Testis (tissue), 3 donors: ENCODE results near the gene MALL. TPM values are rescaled to one million over a fixed set of nuclear protein-coding genes. Genes with fewer than 3 reads are reported as not detected.
"Not testable (repeated sequence)": the region's sequence is repeated elsewhere in the genome, so short reads cannot be mapped to it uniquely, and the experiment has no call there.

Source experiments
- DNase-seq: peaks from one replicate; pipeline ENCODE4 v3.0.0-alpha.2; 2019
- H3K27ac ChIP-seq, 2 donors: fragments of 200-600 bp; sonication (generic); one replicate each; pipeline ENCODE4 v1.5.1; 2019
- H3K27me3 ChIP-seq: fragments of 200-600 bp; sonication (generic); one replicate; pipeline ENCODE4 v1.5.1; 2019
- H3K36me3 ChIP-seq: fragments of 200-600 bp; sonication (generic); one replicate; pipeline ENCODE4 v1.5.1; 2017; ENCODE audit warnings: low read depth; ENCODE audit errors: missing control alignments
- H3K4me1 ChIP-seq: fragments of 200-600 bp; sonication (generic); one replicate; pipeline ENCODE4 v1.5.1; 2019
- H3K4me3 ChIP-seq, 2 donors: fragments of 200-600 bp; sonication (generic); one replicate each; pipeline ENCODE4 v1.5.1; 2017 to 2019
- H3K9me3 ChIP-seq: fragments of 200-600 bp; sonication (generic); one replicate; pipeline ENCODE4 v1.5.1; 2017
- CTCF ChIP-seq, 3 experiments: fragments of 450-650 bp in 2 of 3; fragments of 200-600 bp in 1 of 3; sonication (generic) in 1 of 3; IDR thresholded peaks; one replicate each; pipeline ENCODE4 v1.5.1; 2016 to 2019; ENCODE audit warnings: antibody characterized with exemption in 3 of 3, mild to moderate bottlenecking in 2 of 3, moderate library complexity in 1 of 3
- POLR2A ChIP-seq: fragments of 450-650 bp; IDR thresholded peaks from one replicate; pipeline ENCODE4 v1.6.1; 2017; ENCODE audit warnings: antibody characterized with exemption, mild to moderate bottlenecking, moderate library complexity
- WGBS, 2 donors: methylation state at CpG; one replicate each; pipeline ENCODE4 v1.1.5; 2018; 5-methylcytosine and 5-hydroxymethylcytosine counted together
- intact Hi-C: fragments of 100-400 bp; cut with DNase I; formaldehyde crosslinking; loops from one replicate; pipeline ENCODE4 v1.15.1; 2023; ENCODE audit warnings: low total_unique reads
- polyA plus RNA-seq: library from polyadenylated mRNA; stranded (reverse); fragments of 350-450 nt; fragmentation: Illumina TruSeq; extraction: RNeasy Lipid Tissue Mini Kit (QIAGEN cat#74804); gene quantifications from one replicate; pipeline ENCODE4 v1.2.3, GENCODE V29; 2014; ENCODE audit warnings: low read depth, low replicate concordance; ENCODE audit not compliant: insufficient read depth
- total RNA-seq, 2 donors: library from RNA; depleted of rRNA; stranded (reverse); fragments of >200 nt; gene quantifications; one replicate each; pipeline ENCODE4 v1.2.3, GENCODE V29; 2016

The MALL gene
- total and polyA plus RNA-seq, 3 donors from 2014 or later: 7.6 to 17.4 (median 15.0) TPM

- H3K27me3 ChIP-seq: no peaks in the 10 kb centered on the region
- TF ChIP-seq CTCF (IDR thresholded peaks at IDR 0.05) (no peak), POLR2A (no peak)
- H3K27ac ChIP-seq: no peak overlapping the region
- H3K36me3 ChIP-seq: no peaks in the 10 kb centered on the region
- 57 to 85% methylated on average over 3 to 10 of the region's 10 CpGs for WGBS, 2 donors
- DNase-seq: no peak
- intact Hi-C loops: no loop called here
- no peak overlapping the region for H3K4me3 ChIP-seq
- H3K4me1 ChIP-seq: no peaks in the 10 kb centered on the region
- no peaks in the 10 kb centered on the region for H3K9me3 ChIP-seq
Observed at GRCh38 chr2:110099471-110100225, 16.0 kb downstream of the MALL start.

GRCh38 chr2:110099038-110099425 lies 16.6 kb downstream of the MALL start:
- intact Hi-C loops: no loop called here
- no peak overlapping the region for H3K4me3 ChIP-seq
- H3K9me3 ChIP-seq: no peaks in the 10 kb centered on the region
- H3K4me1 ChIP-seq: no peaks in the 10 kb centered on the region
- H3K27ac ChIP-seq: no peak overlapping the region
- WGBS, 2 donors: 76 to 80% methylated on average over 6 of the region's 6 CpGs
- DNase-seq: no peak
- no peaks in the 10 kb centered on the region for H3K36me3 ChIP-seq
- TF ChIP-seq CTCF (IDR thresholded peaks at IDR 0.05): no peak
- no peak for TF ChIP-seq POLR2A
- no peaks in the 10 kb centered on the region for H3K27me3 ChIP-seq

DNA sequence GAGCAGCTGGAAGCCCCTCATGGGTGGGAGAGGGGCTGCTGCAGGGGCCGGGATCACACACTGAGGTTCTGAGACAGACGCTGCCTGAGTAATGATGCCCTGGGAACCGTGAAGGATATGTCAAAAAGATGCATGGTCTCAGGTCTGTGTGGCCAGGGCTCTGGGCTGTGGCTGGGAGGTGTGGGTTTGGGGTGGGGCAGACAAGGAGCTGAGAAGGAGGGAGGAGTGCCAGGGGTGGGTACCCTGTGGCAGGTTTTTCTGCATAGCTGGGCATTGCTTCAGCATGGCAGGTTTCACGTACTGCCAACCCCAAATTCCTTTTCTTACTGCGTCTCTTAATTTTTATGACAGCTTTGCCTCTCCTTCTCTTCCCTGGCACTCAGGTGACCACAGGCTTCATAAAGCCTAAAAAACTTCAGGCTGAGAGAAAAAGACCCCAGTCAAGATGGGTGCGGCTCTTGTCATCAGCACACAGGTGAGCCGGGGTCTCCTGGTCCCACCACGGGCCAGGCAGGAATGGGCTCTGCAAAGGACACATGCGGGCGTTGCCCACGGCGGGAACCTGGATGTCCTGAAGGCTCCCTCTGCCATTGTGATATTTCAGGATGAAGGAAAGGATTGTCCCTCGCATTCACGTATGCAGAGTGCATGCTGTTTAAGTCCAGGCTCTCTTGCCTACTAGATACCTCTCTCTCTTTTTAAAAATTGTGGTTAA lies 18.0 kb downstream of the MALL start:
- 89 to 90% methylated on average over 14 of the region's 14 CpGs for WGBS, 2 donors
- no peak for DNase-seq
- intact Hi-C loops: no loop called here
- Histone ChIP-seq H3K4me3 (no peak overlapping the region), H3K9me3 (no peaks in the 10 kb centered on the region), H3K27me3 (no peaks in the 10 kb centered on the region), H3K4me1 (no peaks in the 10 kb centered on the region), H3K36me3 (no peaks in the 10 kb centered on the region), H3K27ac (no peak overlapping the region)
- TF ChIP-seq CTCF (IDR thresholded peaks at IDR 0.05) (no peak), POLR2A (no peak)

- Histone ChIP-seq H3K9me3 (no peaks in the 10 kb centered on the region), H3K27ac (no peak overlapping the region), H3K27me3 (no peaks in the 10 kb centered on the region), H3K36me3 (no peaks in the 10 kb centered on the region), H3K4me3 (no peak overlapping the region), H3K4me1 (no peaks in the 10 kb centered on the region)
- WGBS, 2 donors: 88 to 93% methylated on average over 8 of the region's 8 CpGs
- intact Hi-C loops: no loop called here
- TF ChIP-seq CTCF (IDR thresholded peaks at IDR 0.05): no peak
- no peak for TF ChIP-seq POLR2A
- DNase-seq: no peak
Observed at GRCh38 chr2:110095994-110096633, 19.5 kb downstream of the MALL start.

DNA sequence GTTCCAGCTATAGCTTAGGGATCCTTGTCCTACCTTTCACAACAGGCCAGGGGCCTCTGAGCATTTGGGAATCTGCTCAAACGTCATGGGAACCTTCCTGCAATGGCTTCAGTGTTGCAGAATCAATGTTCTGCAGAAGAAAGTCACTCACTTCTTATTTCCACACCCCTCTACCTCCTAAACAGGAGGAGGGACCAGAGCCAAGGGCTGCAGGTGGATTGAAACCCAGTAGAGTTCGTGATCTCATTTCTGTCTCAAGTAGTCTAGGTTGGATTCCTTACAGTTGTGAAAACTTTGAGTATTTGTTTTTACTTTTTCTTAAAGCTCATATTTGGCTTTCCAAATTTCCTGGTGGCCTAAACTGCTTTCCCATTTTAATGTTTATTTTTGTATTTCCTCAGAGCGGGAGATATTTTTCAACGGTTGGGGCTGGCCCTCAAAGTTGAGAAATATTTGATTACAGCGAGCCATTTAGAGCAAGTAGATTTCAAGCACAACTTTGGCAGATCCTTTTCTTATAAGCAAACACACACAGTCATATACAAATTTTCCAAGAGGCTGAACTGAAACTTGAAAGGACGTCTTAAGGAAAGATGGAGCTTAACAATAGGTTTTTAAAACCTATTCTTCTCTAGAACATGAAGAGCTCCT lies 20.6 kb downstream of the MALL start:
- WGBS, 2 donors: 58 to 77% methylated on average over 4 to 5 of the region's 6 CpGs
- H3K36me3 ChIP-seq, H3K27ac ChIP-seq, DNase-seq, H3K27me3 ChIP-seq, intact Hi-C loops, H3K4me1 ChIP-seq, H3K9me3 ChIP-seq, H3K4me3 ChIP-seq: not testable (repeated sequence)

GRCh38 chr2:110093924-110094323 lies 21.7 kb downstream of the MALL start:
- H3K4me3 ChIP-seq, H3K27me3 ChIP-seq, H3K36me3 ChIP-seq, intact Hi-C loops, H3K4me1 ChIP-seq, H3K27ac ChIP-seq, DNase-seq, H3K9me3 ChIP-seq: not testable (repeated sequence)
- no CpG with 5 or more reads among the region's 6 CpGs for WGBS, 2 donors

DNA sequence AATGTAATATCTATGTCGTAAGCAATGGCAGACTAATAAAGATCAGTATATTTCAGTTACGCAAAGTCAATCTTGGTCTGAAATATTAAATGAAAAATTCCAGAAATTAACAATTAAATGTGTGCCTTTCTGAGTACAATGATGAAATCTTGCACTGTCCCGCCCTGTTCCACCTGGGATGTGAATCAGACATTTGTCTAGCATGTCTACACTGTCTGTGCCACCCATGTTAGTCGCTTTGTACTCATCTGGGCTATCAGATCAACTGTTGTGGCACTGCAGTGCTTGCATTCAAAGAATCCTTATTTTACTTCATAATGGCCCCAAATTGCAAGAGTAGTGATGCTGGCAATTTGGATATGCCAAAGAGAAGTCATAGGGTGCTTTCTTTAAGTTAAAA lies 25.5 kb downstream of the MALL start:
- H3K27ac ChIP-seq, intact Hi-C loops, H3K4me1 ChIP-seq, H3K9me3 ChIP-seq, DNase-seq, H3K36me3 ChIP-seq, H3K27me3 ChIP-seq, H3K4me3 ChIP-seq: not testable (repeated sequence)
- 50% methylated on average over 2 of the region's 4 CpGs for WGBS, 2 donors
